Parathyroid adenoma (tissue), 2 donors: ENCODE data around the gene BMPER.

Source experiments
- H2AFZ ChIP-seq: fragments of 300-600 bp; sonication (generic); one replicate; pipeline ENCODE4 v1.7.0; 2017; ENCODE audit warnings: antibody characterized with exemption, mild to moderate bottlenecking
- H3K27ac ChIP-seq: fragments of 300-600 bp; sonication (generic); one replicate; pipeline ENCODE4 v1.7.0; 2017
- H3K27me3 ChIP-seq: fragments of 300-600 bp; sonication (generic); one replicate; pipeline ENCODE4 v1.7.0; 2017; ENCODE audit warnings: low read length; ENCODE audit not compliant: control insufficient read depth, insufficient read depth
- H3K36me3 ChIP-seq: fragments of 300-600 bp; sonication (generic); one replicate; pipeline ENCODE4 v1.7.0; 2017; ENCODE audit warnings: low read length; ENCODE audit not compliant: control insufficient read depth, insufficient read depth
- H3K4me1 ChIP-seq: fragments of 300-600 bp; sonication (generic); one replicate; pipeline ENCODE4 v1.7.0; 2017; ENCODE audit warnings: control low read depth
- H3K4me2 ChIP-seq: fragments of 300-600 bp; sonication (generic); one replicate; pipeline ENCODE4 v1.7.0; 2017; ENCODE audit warnings: low read length
- H3K4me3 ChIP-seq: fragments of 300-600 bp; sonication (generic); one replicate; pipeline ENCODE4 v1.7.0; 2017; ENCODE audit warnings: low read depth, low read length
- H3K79me2 ChIP-seq: fragments of 300-600 bp; sonication (generic); one replicate; pipeline ENCODE4 v1.7.0; 2017; ENCODE audit warnings: control low read depth
- H3K9ac ChIP-seq: fragments of 300-600 bp; sonication (generic); one replicate; pipeline ENCODE4 v1.7.0; 2017; ENCODE audit warnings: mild to moderate bottlenecking
- H3K9me3 ChIP-seq: fragments of 300-600 bp; sonication (generic); one replicate; pipeline ENCODE4 v1.7.0; 2017; ENCODE audit warnings: low read length; ENCODE audit not compliant: control insufficient read depth
- CTCF ChIP-seq: fragments of 300-600 bp; sonication (generic); IDR thresholded peaks from one replicate; pipeline ENCODE4 v1.7.0; 2017; ENCODE audit warnings: antibody characterized with exemption, mild to moderate bottlenecking
- donor health status: primary hyperparathyroidism.

BMPER gene

GRCh38 chr7:33918438-33919143 is 13.3 kb downstream of the BMPER start:
- TF ChIP-seq CTCF = no peak
- H3K27me3 ChIP-seq = no peaks in the 10 kb centered on the region
- no peaks in the 10 kb centered on the region for H3K36me3 ChIP-seq
- H3K4me3 ChIP-seq = no peak overlapping the region
- H3K9me3 ChIP-seq = no peaks in the 10 kb centered on the region
- H2AFZ ChIP-seq = no peak overlapping the region
- no peaks in the 10 kb centered on the region for H3K79me2 ChIP-seq
- H3K4me2 ChIP-seq = no peak overlapping the region
- no peaks in the 10 kb centered on the region for H3K4me1 ChIP-seq
- H3K27ac ChIP-seq = no peak overlapping the region
- no peak overlapping the region for H3K9ac ChIP-seq

GRCh38 chr7:33919449-33919848 is 14.1 kb downstream of the BMPER start:
- H2AFZ ChIP-seq = no peak overlapping the region
- H3K79me2 ChIP-seq = no peaks in the 10 kb centered on the region
- no peak overlapping the region for H3K27ac ChIP-seq
- H3K4me2 ChIP-seq = no peak overlapping the region
- no peaks in the 10 kb centered on the region for H3K4me1 ChIP-seq
- H3K36me3 ChIP-seq = no peaks in the 10 kb centered on the region
- H3K4me3 ChIP-seq = no peak overlapping the region
- no peak for TF ChIP-seq CTCF
- no peaks in the 10 kb centered on the region for H3K27me3 ChIP-seq
- no peaks in the 10 kb centered on the region for H3K9me3 ChIP-seq
- no peak overlapping the region for H3K9ac ChIP-seq

DNA sequence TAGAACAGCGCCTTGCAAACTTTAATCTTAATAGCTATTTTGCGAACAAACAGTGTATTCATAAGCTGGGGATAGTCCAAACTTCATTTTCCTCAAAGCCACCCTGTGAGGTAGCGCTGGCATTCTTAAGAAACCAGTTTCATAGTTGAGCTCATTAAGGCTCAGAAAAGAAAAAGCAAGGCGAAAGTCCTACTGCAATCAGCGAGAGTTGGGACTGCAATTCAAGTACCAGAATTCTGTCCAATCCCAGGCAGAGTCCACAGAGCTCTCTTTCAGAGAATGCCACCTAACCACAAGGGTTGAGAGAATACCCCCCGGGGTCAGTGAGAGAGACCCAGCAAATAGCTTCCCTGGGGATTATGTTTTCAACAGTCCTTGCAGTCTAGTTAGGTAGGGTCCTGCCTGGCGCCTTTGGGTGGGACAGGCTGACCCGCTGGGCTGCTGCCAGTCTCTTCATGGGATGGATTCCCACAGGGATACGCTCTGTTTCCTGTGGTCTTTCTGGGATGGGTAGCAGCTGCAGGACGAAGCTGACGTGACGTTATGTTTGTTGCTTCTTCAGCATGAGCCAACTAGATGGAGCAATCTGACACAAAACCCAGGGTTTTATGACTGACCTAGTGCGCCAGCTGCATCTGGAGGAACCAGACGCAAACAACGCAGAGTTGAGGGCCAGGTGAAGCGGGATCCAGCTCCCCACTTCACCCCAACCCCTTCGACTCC is 16.0 kb downstream of the BMPER start:
- no peaks in the 10 kb centered on the region for H3K9me3 ChIP-seq
- TF ChIP-seq CTCF = no peak
- no peak overlapping the region for H2AFZ ChIP-seq
- no peaks in the 10 kb centered on the region for H3K36me3 ChIP-seq
- no peaks in the 10 kb centered on the region for H3K27me3 ChIP-seq
- no peak overlapping the region for H3K4me3 ChIP-seq
- no peak overlapping the region for H3K4me2 ChIP-seq
- no peak overlapping the region for H3K9ac ChIP-seq
- no peaks in the 10 kb centered on the region for H3K79me2 ChIP-seq
- H3K4me1 ChIP-seq = no peaks in the 10 kb centered on the region
- H3K27ac ChIP-seq = no peak overlapping the region

- Histone ChIP-seq H3K79me2 (no peaks in the 10 kb centered on the region), H3K4me3 (no peak overlapping the region), H2AFZ (no peak overlapping the region), H3K27ac (no peak overlapping the region), H3K4me1 (no peaks in the 10 kb centered on the region), H3K27me3 (no peaks in the 10 kb centered on the region), H3K36me3 (no peaks in the 10 kb centered on the region), H3K4me2 (no peak overlapping the region), H3K9me3 (no peaks in the 10 kb centered on the region), H3K9ac (no peak overlapping the region)
- no peak for TF ChIP-seq CTCF
Measured at GRCh38 chr7:33922820-33923219, 17.5 kb downstream of the BMPER start.
